ENCODE results near the gene CCDC106. TPM values are rescaled to one million over a fixed set of nuclear protein-coding genes. Genes with fewer than 3 reads are reported as not detected.

CCDC106 gene
- total RNA-seq, 1 experiment from 2014 or later = 21.1 TPM

GRCh38 chr19:55619286-55619685 is 28.7 kb upstream of the CCDC106 start (continued):
- TF ChIP-seq IRF1 (CRISPR knock-in tag; IDR thresholded peaks at IDR 0.05) (no peak), OVOL2 (CRISPR knock-in tag; IDR thresholded peaks at IDR 0.05; ENCODE audit: borderline replicate concordance) (no peak), HMGA2 (CRISPR knock-in tag; IDR thresholded peaks at IDR 0.05) (no peak), TEAD4 (CRISPR knock-in tag; IDR thresholded peaks at IDR 0.05) (no peak)

GRCh38 chr19:55620410-55621204 is 27.4 kb upstream of the CCDC106 start:
- no peak overlapping the region for H3K27ac Mint-ChIP-seq
- DNase-seq (ENCODE audit: low spot score) = no peak

GRCh38 chr19:55621205-55621672 is 26.8 kb upstream of the CCDC106 start:
- Mint-ChIP-seq H3K4me3 (no peak overlapping the region), H3K27me3 (ENCODE audit: low read depth) (peaks cover 4% of the 10 kb centered on the region; the same call in 1 of the 2 replicates), H3K36me3 (peaks cover 20% of the 10 kb centered on the region), H3K4me1 (peaks cover 17% of the 10 kb centered on the region), H3K27ac (no peak overlapping the region), H3K9me3 (0 out of 2 replicates have a peak, but pooled peaks cover 3% of the 10 kb centered on the region)
- ChIA-PET CTCF (no interaction called here), POLR2A (no interaction called here)
- DNase-seq (ENCODE audit: low spot score) (no peak), ATAC-seq (no peak)
- TF ChIP-seq TP53 (CRISPR knock-in tag; IDR thresholded peaks at IDR 0.05) (no peak), CREM (CRISPR knock-in tag; IDR thresholded peaks at IDR 0.05) (no peak), ZNF512 (CRISPR knock-in tag; IDR thresholded peaks at IDR 0.05; ENCODE audit: borderline replicate concordance) (no peak), ZNF532 (CRISPR knock-in tag; IDR thresholded peaks at IDR 0.05; ENCODE audit: borderline replicate concordance) (no peak), ZNF396 (CRISPR knock-in tag; IDR thresholded peaks at IDR 0.05; ENCODE audit: borderline replicate concordance) (no peak), SMAD3 (CRISPR knock-in tag; IDR thresholded peaks at IDR 0.05; ENCODE audit: borderline replicate concordance) (no peak), FOXK1 (CRISPR knock-in tag; IDR thresholded peaks at IDR 0.05) (no peak), GABPB1 (CRISPR knock-in tag; IDR thresholded peaks at IDR 0.05) (no peak), ZNF416 (CRISPR knock-in tag; IDR thresholded peaks at IDR 0.05) (no peak), ZMAT4 (CRISPR knock-in tag; IDR thresholded peaks at IDR 0.05) (no peak), ZNF317 (CRISPR knock-in tag; IDR thresholded peaks at IDR 0.05; ENCODE audit: borderline replicate concordance, low read depth) (no peak), ZSCAN18 (CRISPR knock-in tag; IDR thresholded peaks at IDR 0.05) (no peak), ZNF121 (CRISPR knock-in tag; IDR thresholded peaks at IDR 0.05) (no peak), NR3C1 (CRISPR knock-in tag; conservative IDR thresholded peaks at IDR 0.05; ENCODE audit: low read depth) (no peak), MYBL2 (CRISPR knock-in tag; IDR thresholded peaks at IDR 0.05) (no peak), STAT6 (CRISPR knock-in tag; conservative IDR thresholded peaks at IDR 0.05; ENCODE audit: low read depth) (no peak), NR2C2 (CRISPR knock-in tag; IDR thresholded peaks at IDR 0.05) (no peak)

More at GRCh38 chr19:55620410-55621204, 27.4 kb upstream of the CCDC106 start:
- TF ChIP-seq GABPB1 (CRISPR knock-in tag; IDR thresholded peaks at IDR 0.05) (0 out of 2 replicates have a peak, but pooled peaks have one; percentile 27), HMGA2 (CRISPR knock-in tag; IDR thresholded peaks at IDR 0.05) (no peak)
- H3K4me3 Mint-ChIP-seq = no peak overlapping the region
- H3K36me3 Mint-ChIP-seq = peaks cover 20% of the 10 kb centered on the region
- POLR2A ChIA-PET = interaction anchor here (1.6 kb wide), 2 partner anchors 22 to 27 kb away, joined by 3 to 4 read pairs; partner anchors contain the start of gene CCDC106
- CTCF ChIA-PET = interaction anchor here (4.0 kb wide), 1 partner anchor 15 kb away, joined by 14 read pairs; the partner anchor contains the start of gene ZNF865
- peaks cover 17% of the 10 kb centered on the region for H3K4me1 Mint-ChIP-seq
- 0 out of 2 replicates have a peak, but pooled peaks cover 3% of the 10 kb centered on the region for H3K9me3 Mint-ChIP-seq
- ATAC-seq = no peak
- H3K27me3 Mint-ChIP-seq (ENCODE audit: low read depth) = 0 out of 2 replicates have a peak, but pooled peaks cover 3% of the 10 kb centered on the region

Data from WTC11 (cell line).